Effector CD8-positive, alpha-beta T cell (primary cell): ENCODE results near the gene PRDM7.
"Not testable (repeated sequence)": the region's sequence is repeated elsewhere in the genome, so short reads cannot be mapped to it uniquely, and the experiment has no call there.

Experiments
- DNase-seq: peaks from one replicate; lab custom pipeline; 2025; lab: John Stamatoyannopoulos, UW
- total RNA-seq, 4 experiments: gene quantifications; one replicate each; lab custom pipeline; 2026; lab: John Stamatoyannopoulos, UW

The PRDM7 gene
- total RNA-seq = 0 to 0.18 (median 0.04) reads per million in 4 experiments

DNA sequence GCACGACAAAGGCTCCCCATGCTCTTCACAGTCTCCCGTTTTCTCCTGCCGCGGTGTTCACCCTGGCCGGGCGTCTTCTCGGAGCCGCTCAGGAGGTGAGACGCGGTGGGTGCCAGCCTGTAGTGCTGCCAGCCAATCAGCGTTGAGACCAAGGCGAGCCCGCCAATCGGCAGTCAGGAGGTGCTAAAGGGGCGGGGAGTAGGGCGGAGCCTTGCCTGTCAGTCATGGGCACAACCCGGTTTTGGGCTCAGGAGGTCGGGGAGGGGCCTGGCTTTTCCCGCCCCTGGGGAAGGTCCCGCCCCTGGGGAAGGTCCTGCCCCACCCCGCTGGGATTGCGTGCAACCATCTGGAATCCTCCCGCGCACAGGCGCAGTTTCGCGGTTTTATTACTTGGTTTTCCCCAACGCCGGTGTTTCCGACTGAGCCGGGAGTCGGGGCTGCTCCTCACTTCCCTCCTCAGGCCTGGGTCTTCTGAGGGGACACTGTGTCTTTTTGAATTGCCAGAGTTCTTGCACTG, at the start of gene PRDM7:
PRDM7 (minus strand) TSS at position 92 of the 517 bp plus-strand sequence. CDS start 1,421 bp downstream, outside the sequence.
- peak; percentile 94 for DNase-seq

DNA sequence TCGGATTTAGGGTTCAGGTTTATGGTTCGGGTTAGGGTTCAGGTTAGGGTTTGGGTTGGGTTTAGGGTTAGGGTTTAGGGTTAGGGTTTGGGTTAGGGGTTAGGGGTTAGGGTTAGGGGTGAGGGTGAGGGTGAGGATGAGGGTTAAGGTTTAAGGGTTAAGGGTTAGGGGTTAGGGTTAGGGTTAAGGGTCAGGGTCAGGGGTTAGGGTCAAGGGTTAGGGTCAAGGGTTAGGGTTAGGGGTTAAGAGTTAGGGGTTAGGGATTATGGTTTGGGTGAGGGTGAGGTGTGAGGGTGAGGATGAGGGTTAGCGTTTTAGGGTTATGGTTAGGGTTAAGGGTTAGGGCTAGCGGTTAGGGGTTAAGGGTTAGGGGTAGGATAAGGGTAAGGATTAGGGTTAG, 44.7 kb upstream of the PRDM7 start:
- not testable (repeated sequence) for DNase-seq

DNA sequence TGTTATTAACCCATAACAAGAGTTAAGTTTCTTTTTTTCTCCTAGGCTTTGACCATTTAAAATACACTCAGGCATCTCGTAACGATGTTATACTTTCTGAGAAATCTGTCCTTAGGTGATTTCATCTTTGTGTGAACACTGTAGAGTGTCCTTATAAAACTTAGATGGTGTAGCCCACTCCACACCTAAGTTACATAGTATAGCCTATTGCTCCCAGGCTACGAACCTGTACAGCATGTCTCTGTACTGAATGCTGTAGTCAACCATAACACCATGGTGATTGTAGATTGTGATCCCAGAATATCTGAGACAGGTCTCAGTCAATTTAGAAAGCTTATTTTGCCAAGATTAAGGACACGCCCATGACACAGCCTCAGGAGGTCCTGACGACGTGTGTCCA, 30.5 kb upstream of the PRDM7 start:
- DNase-seq = not testable (repeated sequence)

DNA sequence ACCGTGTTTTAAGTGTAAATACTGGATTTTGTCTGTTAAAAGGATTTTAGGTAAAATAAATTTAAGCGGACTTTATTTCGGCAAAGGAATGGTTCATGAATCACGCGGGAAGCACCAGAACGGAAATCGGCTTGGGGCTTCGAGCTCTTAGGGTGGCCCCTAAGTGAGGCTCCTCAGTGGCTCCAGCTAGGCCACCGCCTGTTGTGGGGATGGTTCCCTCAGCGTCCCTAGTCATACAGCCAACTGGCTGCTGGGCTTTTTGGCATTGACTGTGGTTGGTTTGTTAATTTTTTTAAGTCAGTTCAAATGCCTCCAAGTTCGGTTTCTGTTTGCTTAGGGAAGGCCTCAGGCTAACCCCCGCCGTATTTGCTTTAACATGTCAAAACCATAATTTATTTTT, 29.9 kb upstream of the PRDM7 start:
- not testable (repeated sequence) for DNase-seq

DNA sequence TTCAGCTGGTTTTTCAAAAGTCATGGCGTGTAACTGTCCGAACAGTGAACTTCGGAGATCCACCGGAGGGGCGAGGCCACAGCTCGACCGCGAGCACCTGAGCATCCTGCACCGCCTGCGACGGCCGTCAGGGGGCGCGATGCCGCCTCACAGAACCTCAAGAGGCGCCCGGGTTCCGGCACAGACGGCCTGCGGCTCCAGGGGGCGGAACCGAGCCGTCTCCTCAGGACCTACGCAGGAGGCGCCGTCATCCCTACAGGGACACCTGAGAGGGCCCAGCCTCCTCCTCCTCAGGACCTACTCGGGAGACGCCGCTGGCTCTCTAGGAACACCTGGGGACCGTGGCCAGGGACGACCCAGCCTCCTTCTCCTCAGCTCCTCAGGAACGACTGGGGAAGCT, 29.1 kb upstream of the PRDM7 start:
- not testable (repeated sequence) for DNase-seq

DNA sequence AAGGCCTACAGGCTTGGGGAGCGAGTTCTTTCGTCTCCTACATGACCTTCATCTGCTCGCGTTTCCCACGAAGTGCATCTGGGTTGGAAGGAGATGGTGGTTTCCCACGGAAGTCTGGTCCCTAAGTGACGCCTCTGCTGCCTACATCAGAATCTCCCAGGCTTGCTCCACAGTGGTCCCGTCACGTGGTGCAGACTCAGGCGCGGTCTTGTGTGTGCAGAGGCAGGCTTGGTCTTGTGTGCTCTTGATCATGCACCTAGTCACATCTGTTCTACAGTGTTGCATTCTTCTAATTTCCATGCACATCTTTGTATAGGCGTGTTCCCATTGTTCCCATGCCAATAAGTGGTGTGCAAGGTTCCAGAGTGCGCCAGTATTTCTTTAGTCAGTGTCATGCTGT, 27.6 kb upstream of the PRDM7 start:
- not testable (repeated sequence) for DNase-seq

DNA sequence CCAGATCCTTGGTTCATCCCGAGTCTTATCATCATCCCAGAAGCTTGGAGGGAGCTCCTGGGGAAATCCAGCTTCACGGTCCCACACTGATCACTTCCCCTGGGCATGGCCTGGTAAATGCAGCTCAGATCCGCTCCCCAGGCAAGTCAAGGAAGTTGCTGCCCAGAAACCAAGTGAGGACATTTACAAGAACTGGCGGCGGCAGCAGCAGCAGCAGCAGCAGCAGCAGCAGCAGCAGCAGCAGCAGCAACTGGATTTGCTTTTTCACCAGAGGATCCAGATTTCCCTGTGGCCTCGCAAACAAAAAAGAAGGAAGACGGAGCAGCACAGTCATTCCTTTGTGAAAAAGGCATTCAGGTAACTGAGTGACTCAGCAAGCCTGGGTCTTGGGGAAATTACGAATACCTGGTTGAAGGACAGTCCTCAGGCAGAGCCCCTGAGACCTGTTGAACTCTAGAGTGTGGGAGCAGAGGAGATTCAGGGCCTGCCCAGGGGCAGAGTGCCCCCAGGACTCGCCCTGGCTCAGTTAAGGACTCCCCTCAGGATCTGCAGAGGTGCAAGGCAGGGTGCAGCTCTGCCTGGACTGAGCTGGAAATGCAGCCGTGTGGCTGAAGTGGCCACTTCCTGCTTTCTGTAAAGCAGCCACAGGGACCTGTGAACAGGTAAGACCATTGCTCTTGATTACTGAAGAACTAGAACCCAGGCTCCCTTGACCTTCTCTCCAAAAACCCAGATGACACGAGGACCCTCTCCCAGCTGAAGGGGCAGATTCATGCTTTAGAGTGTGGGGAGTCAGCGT, 25.2 kb upstream of the PRDM7 start:
- not testable (repeated sequence) for DNase-seq

DNA sequence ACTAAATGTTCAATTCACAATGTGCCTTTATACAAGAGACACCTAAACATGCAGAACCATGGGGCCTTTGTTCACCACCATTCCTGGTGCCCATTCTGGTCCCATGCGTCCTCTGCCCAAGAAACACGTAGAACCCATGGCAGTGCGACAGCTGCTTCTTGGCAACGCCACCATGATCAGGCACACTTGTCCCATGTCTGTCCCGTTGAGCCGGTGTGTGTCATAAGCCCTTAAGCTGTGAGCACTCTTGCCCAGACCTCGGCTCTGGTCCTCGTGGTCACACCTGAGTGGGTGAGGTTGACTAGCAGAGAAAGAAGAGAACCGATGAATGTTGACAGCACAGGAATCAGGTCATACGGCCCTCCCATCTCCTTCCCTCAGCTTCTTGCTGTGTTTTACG, 24.2 kb upstream of the PRDM7 start:
- DNase-seq = not testable (repeated sequence)

DNA sequence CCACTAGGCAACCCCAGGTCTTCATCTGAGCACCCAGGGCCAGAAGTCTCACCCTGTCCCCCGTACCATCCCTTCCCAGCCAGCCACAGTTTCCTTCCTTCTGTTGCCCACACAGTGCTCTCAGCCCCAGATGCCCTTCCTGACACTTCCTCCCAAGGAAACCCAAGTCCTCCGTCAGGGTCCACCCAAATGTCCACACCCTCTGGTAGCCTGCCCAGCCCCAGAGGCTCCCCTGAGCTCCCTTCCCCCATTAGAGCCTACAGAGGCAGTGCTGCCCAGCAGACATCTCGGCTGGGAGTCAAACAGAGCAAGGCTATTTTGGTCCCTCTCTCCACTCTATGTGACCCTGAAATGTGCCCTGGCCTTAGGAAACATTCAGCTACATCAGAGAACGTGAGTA, 23.7 kb upstream of the PRDM7 start:
- DNase-seq = not testable (repeated sequence)

DNA sequence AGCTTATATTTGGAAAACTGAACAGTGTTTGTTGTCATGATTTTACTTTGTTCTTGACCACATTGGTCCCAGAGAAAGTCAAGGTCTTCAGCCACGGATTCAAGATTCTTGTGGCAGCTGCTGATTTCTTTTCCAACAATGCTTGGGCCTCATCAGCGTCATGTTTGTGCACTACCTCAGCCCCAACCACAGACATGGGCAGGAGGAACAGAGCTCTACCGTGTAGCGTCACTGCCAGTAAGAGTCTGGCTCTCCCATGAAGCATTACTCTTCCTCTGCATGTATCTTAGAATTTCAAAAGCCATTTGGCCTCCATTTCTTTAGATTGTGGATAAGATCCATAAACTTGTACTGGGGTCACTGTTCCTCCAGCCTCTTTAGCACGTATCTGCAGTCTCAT, 23.1 kb upstream of the PRDM7 start:
- not testable (repeated sequence) for DNase-seq

DNA sequence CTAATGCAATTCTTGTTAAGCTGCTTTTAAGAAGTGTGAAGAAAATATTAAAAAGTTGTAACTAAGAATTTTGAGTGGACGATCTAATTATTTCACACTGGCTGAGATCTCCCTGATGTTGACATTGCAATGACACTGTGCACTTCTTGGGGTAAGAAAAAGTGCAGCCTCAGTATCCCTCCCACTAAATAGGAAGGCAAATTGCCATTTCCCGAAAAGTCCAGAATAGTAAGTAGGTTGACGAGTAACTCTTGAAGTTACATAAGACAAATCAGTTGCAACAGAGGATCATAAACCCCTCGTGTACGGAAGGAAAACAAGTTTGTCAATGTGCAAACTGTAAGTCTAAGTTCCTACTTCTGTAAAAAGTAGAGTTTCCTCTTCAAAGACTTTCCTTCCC, 21.8 kb upstream of the PRDM7 start:
- DNase-seq = not testable (repeated sequence)

DNA sequence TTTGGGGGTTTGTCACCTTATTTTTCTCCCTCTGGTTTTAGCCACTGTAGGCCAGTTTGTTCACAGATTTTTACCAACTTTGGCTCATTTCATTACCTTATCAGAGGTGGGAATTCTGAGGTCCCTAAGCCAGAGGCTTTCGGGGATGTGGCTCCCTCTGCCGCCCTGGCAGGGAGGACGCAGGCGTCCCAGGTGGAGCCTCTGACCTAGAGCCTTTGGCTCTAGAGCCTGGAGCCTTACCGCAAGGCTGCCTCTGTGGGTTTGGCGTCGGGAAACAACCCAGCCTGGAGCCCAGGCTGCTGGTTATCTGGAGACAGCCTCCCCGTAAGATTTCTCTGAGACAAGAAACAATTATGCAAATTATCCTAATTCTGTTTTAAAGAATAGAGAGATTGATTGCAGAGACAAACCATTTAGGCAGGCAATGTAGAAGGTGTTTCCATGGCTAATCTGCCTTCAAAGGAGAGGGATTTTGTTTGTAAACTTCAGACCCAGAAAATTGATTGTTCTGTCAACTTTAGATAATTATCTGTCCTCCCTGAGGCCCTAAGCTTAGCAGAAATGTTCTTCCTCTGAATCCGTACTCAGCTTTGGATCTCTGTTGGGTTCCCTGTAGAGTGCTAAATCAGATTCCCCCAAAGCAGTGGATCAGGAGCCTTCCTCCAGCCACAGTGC, 20.0 kb upstream of the PRDM7 start:
- DNase-seq = not testable (repeated sequence)

DNA sequence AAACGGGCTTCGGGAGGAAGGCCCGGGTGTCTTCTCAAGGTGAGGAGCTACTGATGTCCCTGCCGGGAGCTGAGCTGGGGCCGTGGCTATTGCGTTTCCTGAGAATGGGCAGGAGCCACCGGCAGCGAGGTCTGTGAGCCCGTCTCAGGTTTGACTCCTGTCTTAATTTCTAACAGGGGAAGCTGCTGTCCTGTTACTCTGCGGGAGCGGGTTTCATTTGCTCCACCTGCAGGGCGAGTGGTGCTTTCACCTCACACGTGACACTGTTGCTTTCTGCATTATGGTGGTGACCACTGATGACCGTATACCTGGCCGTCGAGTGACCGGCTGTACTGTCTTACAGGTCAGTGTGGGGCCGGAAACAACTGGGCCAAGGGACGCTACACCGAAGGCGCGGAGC, 17.7 kb upstream of the PRDM7 start:
- not testable (repeated sequence) for DNase-seq

DNA sequence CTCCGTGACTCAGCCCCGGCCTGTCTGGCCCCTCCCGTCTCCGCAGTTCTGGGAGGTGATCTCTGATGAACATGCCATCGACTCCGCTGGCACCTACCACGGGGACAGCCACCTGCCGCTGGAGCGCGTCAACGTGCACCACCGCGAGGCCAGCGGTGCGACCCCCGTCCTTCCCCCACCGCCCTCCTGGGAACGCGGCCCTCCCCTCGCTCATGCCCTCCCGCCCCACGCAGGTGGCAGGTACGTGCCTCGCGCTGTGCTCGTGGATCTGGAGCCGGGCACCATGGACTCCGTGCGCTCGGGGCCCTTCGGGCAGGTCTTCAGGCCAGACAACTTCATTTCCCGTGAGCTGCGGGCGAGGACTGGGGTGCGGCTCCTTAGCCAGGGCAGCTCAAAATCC, 17.2 kb upstream of the PRDM7 start:
- not testable (repeated sequence) for DNase-seq

DNA sequence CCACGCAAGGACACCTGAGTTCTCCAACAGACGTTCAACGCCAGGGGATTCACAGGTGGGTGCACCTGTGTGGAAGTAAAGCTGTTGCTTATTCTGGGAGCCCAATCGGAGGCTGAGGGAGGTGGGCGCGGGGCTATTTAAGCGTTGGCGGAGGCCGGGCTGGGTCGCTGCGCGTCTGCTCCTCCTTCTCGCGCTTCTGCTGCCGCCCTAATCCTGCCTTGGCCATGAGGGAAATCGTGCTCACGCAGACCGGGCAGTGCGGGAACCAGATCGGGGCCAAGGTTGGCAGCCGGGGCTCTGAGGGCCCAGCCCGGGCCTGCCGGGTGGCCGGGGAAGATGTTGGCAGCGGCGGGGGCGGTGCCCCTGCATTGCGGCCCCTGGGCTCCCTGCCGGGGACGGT, 16.7 kb upstream of the PRDM7 start:
- DNase-seq = not testable (repeated sequence)

DNA sequence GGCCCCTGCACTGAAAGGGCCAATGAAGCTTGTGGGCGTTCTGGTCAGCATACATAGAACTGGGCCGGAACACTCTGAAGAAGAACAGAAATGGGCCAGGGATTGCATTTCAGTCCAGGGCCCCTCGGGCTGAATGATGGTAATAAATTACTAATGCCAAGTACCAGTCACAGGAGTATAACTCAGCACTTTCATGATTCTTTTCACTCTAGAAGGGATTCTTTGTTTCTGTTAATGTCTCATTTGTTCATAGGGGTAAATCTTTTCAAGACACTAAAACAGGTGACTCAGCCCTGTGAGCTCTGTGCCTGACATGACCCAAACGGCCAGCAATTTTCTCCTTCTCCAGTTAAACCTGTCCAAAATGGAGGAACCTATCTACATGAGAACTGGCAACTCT, 15.7 kb upstream of the PRDM7 start:
- DNase-seq = not testable (repeated sequence)

DNA sequence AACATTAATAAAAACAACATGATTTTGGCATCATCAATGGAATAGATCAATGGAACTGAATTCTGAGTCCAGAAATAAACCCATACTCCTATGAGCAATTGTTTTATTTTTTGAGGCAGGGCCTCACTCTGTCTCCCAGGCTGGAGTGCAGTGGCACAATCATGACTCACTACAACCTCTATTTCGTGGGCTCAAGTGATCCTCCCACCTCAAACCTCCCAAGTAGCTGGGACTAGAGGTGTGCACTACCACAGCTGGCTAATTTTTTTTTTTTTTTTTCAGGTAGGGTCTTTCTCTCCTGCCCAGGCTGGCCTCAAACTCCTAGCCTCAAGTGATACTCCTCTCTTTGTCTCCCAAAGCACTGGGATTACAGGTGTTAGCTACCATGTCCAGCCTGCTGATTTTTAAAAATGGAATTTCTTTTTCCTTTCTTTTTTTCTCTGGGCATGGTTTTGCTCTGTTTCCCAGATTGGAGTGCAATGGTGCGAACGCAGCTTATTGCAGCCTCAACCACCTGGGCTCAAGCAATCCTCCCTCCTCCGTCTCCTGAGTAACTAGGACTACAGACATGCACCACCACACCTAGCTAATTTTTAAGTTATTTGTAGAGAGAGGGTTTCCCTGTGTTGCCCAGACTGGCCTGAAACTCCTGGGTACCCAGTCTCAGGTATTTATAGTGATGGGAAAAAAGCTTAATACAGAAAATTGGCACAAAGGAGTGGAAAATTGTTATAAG, 7.3 kb upstream of the PRDM7 start:
- no peak for DNase-seq

DNA sequence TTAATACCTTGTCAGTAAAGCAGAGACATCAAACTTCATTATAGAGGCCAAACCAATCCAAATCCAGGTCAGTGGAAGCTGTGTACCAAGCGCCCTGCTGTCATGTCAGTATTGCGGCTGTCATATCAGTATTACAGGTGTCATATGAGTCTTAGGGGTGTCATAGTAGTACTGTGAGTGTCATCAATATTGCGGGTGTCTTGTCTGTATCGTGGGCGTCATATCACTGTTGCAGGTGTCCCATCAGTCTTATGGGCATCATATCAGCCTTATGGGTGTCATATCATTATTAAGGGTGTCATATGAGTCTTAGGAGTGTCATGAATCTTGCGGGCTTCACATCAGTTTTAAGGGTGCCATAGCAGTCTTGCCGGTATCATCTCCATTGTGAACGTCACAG, 6.0 kb upstream of the PRDM7 start:
- DNase-seq = no peak

DNA sequence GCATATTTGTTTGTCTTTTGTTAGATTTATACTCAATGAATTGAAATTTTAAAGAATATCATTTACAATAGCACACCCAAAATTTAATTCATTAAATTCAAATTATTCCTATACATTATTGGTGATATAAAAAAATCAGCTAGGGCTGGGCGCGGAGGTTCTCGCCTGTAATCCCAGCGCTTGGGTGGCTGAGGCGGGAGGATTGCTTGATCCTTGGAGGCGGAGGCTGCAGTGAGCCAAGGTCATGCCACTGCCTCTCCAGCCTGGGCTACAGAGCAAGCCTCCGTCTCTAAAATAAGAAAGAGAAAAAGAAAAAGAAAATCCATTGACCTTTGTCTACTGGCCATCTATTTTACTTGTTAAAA, 4.5 kb upstream of the PRDM7 start:
- no peak for DNase-seq

DNA sequence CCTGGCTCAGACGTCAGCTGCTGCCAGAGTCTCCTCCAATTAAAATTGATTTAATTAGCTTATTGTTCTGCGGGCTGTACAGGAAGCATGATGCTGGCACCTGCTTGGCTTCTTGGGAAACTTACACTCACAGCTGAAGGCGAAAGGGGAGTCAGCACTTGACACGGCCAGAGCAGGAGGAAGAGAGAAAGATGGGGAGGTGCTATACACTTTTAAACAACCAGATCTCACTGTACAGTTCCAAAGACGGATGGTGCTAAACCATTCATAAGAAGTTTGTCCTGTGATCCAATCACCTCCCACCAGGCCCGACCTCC, 1.4 kb upstream of the PRDM7 start:
- no peak for DNase-seq

DNA sequence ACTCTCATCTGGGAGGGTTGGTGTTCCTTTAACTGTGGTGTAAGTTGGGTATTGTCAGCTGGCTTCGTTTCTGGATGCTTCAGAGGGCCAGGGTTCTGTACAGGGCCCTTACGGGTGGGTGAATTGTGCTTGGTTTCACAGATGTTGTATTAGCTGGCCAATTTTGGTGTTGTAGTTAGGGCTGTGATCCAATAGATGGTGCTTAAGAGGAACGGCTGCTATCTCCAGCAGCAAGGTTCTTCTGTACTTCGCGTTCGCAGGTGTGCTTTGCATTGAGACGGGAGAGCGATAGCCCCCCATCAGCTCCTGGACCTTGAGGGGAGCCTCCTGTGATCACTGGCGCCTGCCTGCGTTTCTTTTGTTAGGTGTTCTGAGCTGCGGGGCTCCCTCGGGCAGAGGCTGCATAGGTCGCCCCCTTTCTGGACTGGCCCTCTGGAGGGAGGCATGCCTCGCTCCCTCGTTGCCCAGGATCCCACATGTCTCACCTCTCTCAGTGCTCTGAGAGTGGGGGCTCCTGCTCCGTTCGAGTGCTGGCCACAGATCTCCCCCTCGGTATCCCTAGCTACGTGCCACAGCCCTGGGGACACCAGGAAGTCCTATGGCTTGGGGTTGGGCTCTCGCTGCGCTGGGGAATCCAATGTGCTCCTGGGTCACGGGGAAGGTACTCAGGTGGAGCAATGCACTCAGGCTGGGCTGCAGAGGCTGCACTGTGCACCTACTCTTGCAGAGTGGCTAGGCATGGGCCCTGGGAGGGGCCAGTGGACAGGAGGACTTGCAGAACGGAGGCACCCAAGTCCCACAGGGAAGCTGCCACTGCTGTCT, 837 bp upstream of the PRDM7 start:
- no peak for DNase-seq
